Suprapubic skin (tissue), 4 donors: ENCODE measurements around the gene PAQR5. TPM values are rescaled to one million over a fixed set of nuclear protein-coding genes. Genes with fewer than 3 reads are reported as not detected.
"Not testable (repeated sequence)": the region's sequence is repeated elsewhere in the genome, so short reads cannot be mapped to it uniquely, and the experiment has no call there.

Experiments used
- DNase-seq, 2 donors: peaks; one replicate each; pipeline ENCODE4 v3.0.0-alpha.2; 2019; ENCODE audit warnings: low spot score in 2 of 2
- H3K27ac ChIP-seq: fragments of 200-600 bp; sonication (generic); one replicate; pipeline ENCODE4 v1.5.1; 2019
- H3K27me3 ChIP-seq: fragments of 200-600 bp; sonication (generic); one replicate; pipeline ENCODE4 v1.5.1; 2019
- H3K36me3 ChIP-seq: fragments of 200-600 bp; sonication (generic); one replicate; pipeline ENCODE4 v1.5.1; 2019
- H3K4me1 ChIP-seq: fragments of 200-600 bp; sonication (generic); one replicate; pipeline ENCODE4 v1.5.1; 2019
- H3K4me3 ChIP-seq: fragments of 200-600 bp; sonication (generic); one replicate; pipeline ENCODE4 v1.5.1; 2019; ENCODE audit warnings: mild to moderate bottlenecking
- H3K9me3 ChIP-seq: fragments of 200-600 bp; sonication (generic); one replicate; pipeline ENCODE4 v1.5.1; 2019
- CTCF ChIP-seq, 2 donors: fragments of 200-600 bp in 1 of 2; fragments of 450-650 bp in 1 of 2; sonication (generic) in 1 of 2; IDR thresholded peaks; one replicate each; pipeline ENCODE4 v1.5.1; 2016 to 2019; ENCODE audit warnings: antibody characterized with exemption in 2 of 2, mild to moderate bottlenecking in 1 of 2, moderate library complexity in 1 of 2
- EP300 ChIP-seq: sonication (generic); formaldehyde crosslinking; IDR thresholded peaks from one replicate; pipeline ENCODE4 v1.6.1; 2017; ENCODE audit warnings: antibody characterized with exemption
- POLR2A ChIP-seq, 2 donors: fragments of 450-650 bp; IDR thresholded peaks; one replicate each; pipeline ENCODE4 v1.6.1; 2017; ENCODE audit warnings: antibody characterized with exemption in 2 of 2, mild to moderate bottlenecking in 2 of 2, moderate library complexity in 2 of 2
- POLR2AphosphoS5 ChIP-seq, 3 donors: sonication (generic); formaldehyde crosslinking; IDR thresholded peaks; one replicate each; pipeline ENCODE4 v1.6.1; 2017; ENCODE audit warnings: antibody characterized with exemption in 3 of 3
- WGBS: methylation state at CpG from one replicate; pipeline ENCODE4 v1.1.5; 2018; 5-methylcytosine and 5-hydroxymethylcytosine counted together
- total RNA-seq, 4 donors: library from RNA; depleted of rRNA; stranded (reverse); fragments of >200 nt; gene quantifications; one replicate each; pipeline ENCODE4 v1.1.0, GENCODE V29; 2016

Gene PAQR5
- total RNA-seq, 4 donors from 2014 or later, result 2.5 to 22.4 (median 9.3) TPM

- TF ChIP-seq CTCF (IDR thresholded peaks at IDR 0.05) (no peak), EP300 (no peak), POLR2A (IDR thresholded peaks at IDR 0.05) (no peak), POLR2AphosphoS5 (IDR thresholded peaks at IDR 0.05) (no peak)
- 92% methylated on average over 1 of the region's 1 CpG for WGBS
- no peak for DNase-seq
- H3K36me3 ChIP-seq, result no peaks in the 10 kb centered on the region
- no peak overlapping the region for H3K4me3 ChIP-seq
- peak overlapping the region; percentile 11 for H3K27ac ChIP-seq
- no peaks in the 10 kb centered on the region for H3K27me3 ChIP-seq
- H3K4me1 ChIP-seq, result peaks cover 7% of the 10 kb centered on the region
- no peaks in the 10 kb centered on the region for H3K9me3 ChIP-seq
Observed at GRCh38 chr15:69328080-69328479, 29.4 kb downstream of the PAQR5 start.

GRCh38 chr15:69328739-69329138 lies 30.0 kb downstream of the PAQR5 start:
- no peaks in the 10 kb centered on the region for H3K9me3 ChIP-seq
- 63% methylated on average over 6 of the region's 8 CpGs for WGBS
- no peaks in the 10 kb centered on the region for H3K27me3 ChIP-seq
- no peaks in the 10 kb centered on the region for H3K36me3 ChIP-seq
- TF ChIP-seq POLR2AphosphoS5 (IDR thresholded peaks at IDR 0.05) (no peak), POLR2A (IDR thresholded peaks at IDR 0.05) (no peak), CTCF (IDR thresholded peaks at IDR 0.05) (no peak), EP300 (no peak)
- no peak overlapping the region for H3K27ac ChIP-seq
- no peak for DNase-seq
- H3K4me1 ChIP-seq, result peaks cover 7% of the 10 kb centered on the region
- no peak overlapping the region for H3K4me3 ChIP-seq

GRCh38 chr15:69337138-69337537 lies 38.4 kb downstream of the PAQR5 start:
- 71% methylated on average over 1 of the region's 1 CpG for WGBS
- no peak overlapping the region for H3K27ac ChIP-seq
- H3K27me3 ChIP-seq, result no peaks in the 10 kb centered on the region
- H3K36me3 ChIP-seq, result no peaks in the 10 kb centered on the region
- no peak for DNase-seq
- H3K4me3 ChIP-seq, result no peak overlapping the region
- no peak for TF ChIP-seq POLR2AphosphoS5 (IDR thresholded peaks at IDR 0.05)
- no peak for TF ChIP-seq EP300
- TF ChIP-seq POLR2A (IDR thresholded peaks at IDR 0.05), result no peak
- TF ChIP-seq CTCF (IDR thresholded peaks at IDR 0.05), result no peak
- no peaks in the 10 kb centered on the region for H3K9me3 ChIP-seq
- no peaks in the 10 kb centered on the region for H3K4me1 ChIP-seq

- DNase-seq, result no peak
- no peaks in the 10 kb centered on the region for H3K4me1 ChIP-seq
- WGBS, result 73% methylated on average over 8 of the region's 8 CpGs
- H3K36me3 ChIP-seq, result no peaks in the 10 kb centered on the region
- no peaks in the 10 kb centered on the region for H3K9me3 ChIP-seq
- H3K27me3 ChIP-seq, result no peaks in the 10 kb centered on the region
- TF ChIP-seq POLR2A (IDR thresholded peaks at IDR 0.05) (no peak), POLR2AphosphoS5 (IDR thresholded peaks at IDR 0.05) (no peak), EP300 (no peak), CTCF (IDR thresholded peaks at IDR 0.05) (no peak)
- no peak overlapping the region for H3K4me3 ChIP-seq
- no peak overlapping the region for H3K27ac ChIP-seq
Observed at GRCh38 chr15:69338535-69339213, 40.0 kb downstream of the PAQR5 start.

GRCh38 chr15:69339214-69339543 lies 40.5 kb downstream of the PAQR5 start:
- H3K4me3 ChIP-seq, H3K9me3 ChIP-seq, H3K4me1 ChIP-seq, H3K36me3 ChIP-seq, H3K27ac ChIP-seq, H3K27me3 ChIP-seq, DNase-seq: not testable (repeated sequence)
- 92% methylated on average over 6 of the region's 6 CpGs for WGBS
